ENCODE results near the gene SCT. TPM values are rescaled to one million over a fixed set of nuclear protein-coding genes. Genes with fewer than 3 reads are reported as not detected.

Gene SCT
- total RNA-seq, 1 experiment from 2014 or later = not detected

GRCh38 chr11:614623-615503, 12.1 kb downstream of the SCT start:
- TF ChIP-seq CTCF (conservative IDR thresholded peaks at IDR 0.05; ENCODE audit: low read depth, low read length) (no peak), EZH2 (IDR thresholded peaks at IDR 0.05; ENCODE audit: borderline replicate concordance, low read depth, low read length, poor library complexity, severe bottlenecking) (no peak)
- H3K4me1 ChIP-seq (ENCODE audit: insufficient read depth, low read length, poor library complexity, severe bottlenecking) = no peaks in the 10 kb centered on the region
- peak overlapping the region; percentile 89 for H3K27ac ChIP-seq (ENCODE audit: low read depth, low read length, poor library complexity, severe bottlenecking)
- H3K4me3 ChIP-seq (ENCODE audit: low read depth, low read length, poor library complexity, severe bottlenecking) = peak overlapping the region; percentile 67
- H3K36me3 ChIP-seq (ENCODE audit: insufficient read depth, low read length, poor library complexity, severe bottlenecking) = peaks cover 20% of the 10 kb centered on the region
- intact Hi-C loops (cut with micrococcal nuclease; ENCODE audit: unreplicated experiment) = no loop called here
- ChIA-PET POLR2A (ENCODE audit: low non-redundant PET) (no interaction called here), CTCF (no interaction called here)
- TSS peak; percentile 66 for BruUV-seq (replicated peaks)
- no peak for DNase-seq (ENCODE audit: low spot score)
- no peaks in the 10 kb centered on the region for H3K9me3 ChIP-seq (ENCODE audit: low read depth, low read length, poor library complexity, severe bottlenecking)
- H3K27me3 ChIP-seq (replicated peaks; ENCODE audit: insufficient read depth, low read depth, low read length, poor library complexity) = no peaks in the 10 kb centered on the region

- Histone ChIP-seq H3K4me1 (ENCODE audit: insufficient read depth, low read length, poor library complexity, severe bottlenecking) (no peaks in the 10 kb centered on the region), H3K27ac (ENCODE audit: low read depth, low read length, poor library complexity, severe bottlenecking) (no peak overlapping the region), H3K36me3 (ENCODE audit: insufficient read depth, low read length, poor library complexity, severe bottlenecking) (peaks cover 27% of the 10 kb centered on the region), H3K4me3 (ENCODE audit: low read depth, low read length, poor library complexity, severe bottlenecking) (no peak overlapping the region), H3K27me3 (replicated peaks; ENCODE audit: insufficient read depth, low read depth, low read length, poor library complexity) (no peaks in the 10 kb centered on the region), H3K9me3 (ENCODE audit: low read depth, low read length, poor library complexity, severe bottlenecking) (no peaks in the 10 kb centered on the region)
- CTCF ChIA-PET = no interaction called here
- POLR2A ChIA-PET (ENCODE audit: low non-redundant PET) = no interaction called here
- no TSS peak for BruUV-seq (replicated peaks)
- TF ChIP-seq EZH2 (IDR thresholded peaks at IDR 0.05; ENCODE audit: borderline replicate concordance, low read depth, low read length, poor library complexity, severe bottlenecking) (no peak), CTCF (conservative IDR thresholded peaks at IDR 0.05; ENCODE audit: low read depth, low read length) (no peak)
- no peak for DNase-seq (ENCODE audit: low spot score)
- intact Hi-C loops (cut with micrococcal nuclease; ENCODE audit: unreplicated experiment) = no loop called here
These were observed 12.9 kb downstream of the SCT start for GRCh38 chr11:614021-614622.

GRCh38 chr11:613369-613968, 13.5 kb downstream of the SCT start:
- POLR2A ChIA-PET (ENCODE audit: low non-redundant PET) = no interaction called here
- no TSS peak for BruUV-seq (replicated peaks)
- no peaks in the 10 kb centered on the region for H3K9me3 ChIP-seq (ENCODE audit: low read depth, low read length, poor library complexity, severe bottlenecking)
- peak; percentile 63 for DNase-seq (ENCODE audit: low spot score)
- H3K4me1 ChIP-seq (ENCODE audit: insufficient read depth, low read length, poor library complexity, severe bottlenecking) = no peaks in the 10 kb centered on the region
- H3K36me3 ChIP-seq (ENCODE audit: insufficient read depth, low read length, poor library complexity, severe bottlenecking) = peaks cover 28% of the 10 kb centered on the region
- H3K4me3 ChIP-seq (ENCODE audit: low read depth, low read length, poor library complexity, severe bottlenecking) = no peak overlapping the region
- TF ChIP-seq EZH2 (IDR thresholded peaks at IDR 0.05; ENCODE audit: borderline replicate concordance, low read depth, low read length, poor library complexity, severe bottlenecking) (no peak), CTCF (conservative IDR thresholded peaks at IDR 0.05; ENCODE audit: low read depth, low read length) (no peak)
- CTCF ChIA-PET = interaction anchor here (0.5 to 0.6 kb wide), 2 partner anchors 111 to 120 kb away, joined by 3 read pairs; no protein-coding TSS in a partner anchor
- intact Hi-C loops (cut with micrococcal nuclease; ENCODE audit: unreplicated experiment) = no loop called here
- no peak overlapping the region for H3K27ac ChIP-seq (ENCODE audit: low read depth, low read length, poor library complexity, severe bottlenecking)
- H3K27me3 ChIP-seq (replicated peaks; ENCODE audit: insufficient read depth, low read depth, low read length, poor library complexity) = no peaks in the 10 kb centered on the region
